Measurements from ENCODE around the gene AIDA. TPM values are rescaled to one million over a fixed set of nuclear protein-coding genes. Genes with fewer than 3 reads are reported as not detected.

The AIDA gene
- polyA plus RNA-seq, 1 of the 3 experiments (the other 2 are of a cell fraction): 20.8 TPM

DNA sequence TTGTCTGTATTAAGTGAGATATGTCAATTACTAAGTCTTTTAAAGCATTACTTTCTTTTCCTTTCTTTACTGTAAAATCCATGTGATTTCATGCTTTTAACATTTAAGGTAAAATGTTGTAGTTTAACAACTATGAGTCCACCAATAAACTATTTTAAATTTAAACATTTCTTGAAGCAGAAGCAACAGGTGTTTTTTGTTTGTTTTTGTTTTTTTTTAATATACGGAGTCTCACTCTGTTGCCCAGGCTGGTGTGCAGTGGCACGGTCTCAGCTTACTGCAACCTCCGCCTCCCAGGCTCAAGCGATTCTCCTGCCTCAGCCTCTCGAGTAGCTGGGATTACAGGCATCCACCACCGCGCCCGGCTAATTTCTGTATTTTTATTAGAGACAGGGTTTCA lies 15.6 kb downstream of the AIDA start:
- Histone ChIP-seq H3K4me3 (ENCODE audit: low read depth in 2 of 2, low read length in 1 of 2) (no peak overlapping the region), H4K20me1 (ENCODE audit: insufficient read depth) (no peaks in the 10 kb centered on the region), H3K4me2 (no peak overlapping the region), H3K9ac (no peak overlapping the region), H3K79me2 (ENCODE audit: insufficient read depth) (peaks cover 53% of the 10 kb centered on the region), H3K27ac (ENCODE audit: low read depth in 2 of 2, low read length in 1 of 2) (no peak overlapping the region), H3K36me3 (replicated peaks in 1 of 2; ENCODE audit: control insufficient read depth in 1 of 2, insufficient read depth in 2 of 2, low read length in 1 of 2) (peaks cover 31 to 61% of the 10 kb centered on the region in 2 experiments), H3F3A (replicated peaks; ENCODE audit: insufficient read depth) (peaks cover 9% of the 10 kb centered on the region), H3K9me2 (no peaks in the 10 kb centered on the region), H3K27me3 (ENCODE audit: insufficient read depth) (no peaks in the 10 kb centered on the region), H3K9me3 (no peaks in the 10 kb centered on the region), H2AFZ (ENCODE audit: low read depth) (no peak overlapping the region), H3K4me1 (ENCODE audit: control insufficient read depth in 1 of 2, insufficient read depth in 2 of 2, low read depth in 1 of 2, low read length in 1 of 2) (peaks cover 0 to 7% of the 10 kb centered on the region in 2 experiments; a peak in 2 of 4 replicates)
- no peak for DNase-seq
- ChIA-PET CTCF (interaction anchor here (1.6 kb wide), 1 partner anchor 13 kb away, joined by 3 read pairs; no protein-coding TSS in a partner anchor), POLR2A (no interaction called here)
- TF ChIP-seq, protein P1, sequence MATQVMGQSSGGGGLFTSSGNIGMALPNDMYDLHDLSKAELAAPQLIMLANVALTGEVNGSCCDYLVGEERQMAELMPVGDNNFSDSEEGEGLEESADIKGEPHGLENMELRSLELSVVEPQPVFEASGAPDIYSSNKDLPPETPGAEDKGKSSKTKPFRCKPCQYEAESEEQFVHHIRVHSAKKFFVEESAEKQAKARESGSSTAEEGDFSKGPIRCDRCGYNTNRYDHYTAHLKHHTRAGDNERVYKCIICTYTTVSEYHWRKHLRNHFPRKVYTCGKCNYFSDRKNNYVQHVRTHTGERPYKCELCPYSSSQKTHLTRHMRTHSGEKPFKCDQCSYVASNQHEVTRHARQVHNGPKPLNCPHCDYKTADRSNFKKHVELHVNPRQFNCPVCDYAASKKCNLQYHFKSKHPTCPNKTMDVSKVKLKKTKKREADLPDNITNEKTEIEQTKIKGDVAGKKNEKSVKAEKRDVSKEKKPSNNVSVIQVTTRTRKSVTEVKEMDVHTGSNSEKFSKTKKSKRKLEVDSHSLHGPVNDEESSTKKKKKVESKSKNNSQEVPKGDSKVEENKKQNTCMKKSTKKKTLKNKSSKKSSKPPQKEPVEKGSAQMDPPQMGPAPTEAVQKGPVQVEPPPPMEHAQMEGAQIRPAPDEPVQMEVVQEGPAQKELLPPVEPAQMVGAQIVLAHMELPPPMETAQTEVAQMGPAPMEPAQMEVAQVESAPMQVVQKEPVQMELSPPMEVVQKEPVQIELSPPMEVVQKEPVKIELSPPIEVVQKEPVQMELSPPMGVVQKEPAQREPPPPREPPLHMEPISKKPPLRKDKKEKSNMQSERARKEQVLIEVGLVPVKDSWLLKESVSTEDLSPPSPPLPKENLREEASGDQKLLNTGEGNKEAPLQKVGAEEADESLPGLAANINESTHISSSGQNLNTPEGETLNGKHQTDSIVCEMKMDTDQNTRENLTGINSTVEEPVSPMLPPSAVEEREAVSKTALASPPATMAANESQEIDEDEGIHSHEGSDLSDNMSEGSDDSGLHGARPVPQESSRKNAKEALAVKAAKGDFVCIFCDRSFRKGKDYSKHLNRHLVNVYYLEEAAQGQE (IDR thresholded peaks at IDR 0.05; ENCODE audit: low read depth, low read length): no peak
- TF ChIP-seq, protein P2, sequence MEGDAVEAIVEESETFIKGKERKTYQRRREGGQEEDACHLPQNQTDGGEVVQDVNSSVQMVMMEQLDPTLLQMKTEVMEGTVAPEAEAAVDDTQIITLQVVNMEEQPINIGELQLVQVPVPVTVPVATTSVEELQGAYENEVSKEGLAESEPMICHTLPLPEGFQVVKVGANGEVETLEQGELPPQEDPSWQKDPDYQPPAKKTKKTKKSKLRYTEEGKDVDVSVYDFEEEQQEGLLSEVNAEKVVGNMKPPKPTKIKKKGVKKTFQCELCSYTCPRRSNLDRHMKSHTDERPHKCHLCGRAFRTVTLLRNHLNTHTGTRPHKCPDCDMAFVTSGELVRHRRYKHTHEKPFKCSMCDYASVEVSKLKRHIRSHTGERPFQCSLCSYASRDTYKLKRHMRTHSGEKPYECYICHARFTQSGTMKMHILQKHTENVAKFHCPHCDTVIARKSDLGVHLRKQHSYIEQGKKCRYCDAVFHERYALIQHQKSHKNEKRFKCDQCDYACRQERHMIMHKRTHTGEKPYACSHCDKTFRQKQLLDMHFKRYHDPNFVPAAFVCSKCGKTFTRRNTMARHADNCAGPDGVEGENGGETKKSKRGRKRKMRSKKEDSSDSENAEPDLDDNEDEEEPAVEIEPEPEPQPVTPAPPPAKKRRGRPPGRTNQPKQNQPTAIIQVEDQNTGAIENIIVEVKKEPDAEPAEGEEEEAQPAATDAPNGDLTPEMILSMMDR (IDR thresholded peaks at IDR 0.05): no peak
- TF ChIP-seq, protein P3, sequence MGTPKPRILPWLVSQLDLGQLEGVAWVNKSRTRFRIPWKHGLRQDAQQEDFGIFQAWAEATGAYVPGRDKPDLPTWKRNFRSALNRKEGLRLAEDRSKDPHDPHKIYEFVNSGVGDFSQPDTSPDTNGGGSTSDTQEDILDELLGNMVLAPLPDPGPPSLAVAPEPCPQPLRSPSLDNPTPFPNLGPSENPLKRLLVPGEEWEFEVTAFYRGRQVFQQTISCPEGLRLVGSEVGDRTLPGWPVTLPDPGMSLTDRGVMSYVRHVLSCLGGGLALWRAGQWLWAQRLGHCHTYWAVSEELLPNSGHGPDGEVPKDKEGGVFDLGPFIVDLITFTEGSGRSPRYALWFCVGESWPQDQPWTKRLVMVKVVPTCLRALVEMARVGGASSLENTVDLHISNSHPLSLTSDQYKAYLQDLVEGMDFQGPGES (IDR thresholded peaks at IDR 0.05; ENCODE audit: low read depth, low read length): no peak
- 96% methylated on average over 8 of the region's 8 CpGs for WGBS (ENCODE audit: low lambda C conversion rate)

DNA sequence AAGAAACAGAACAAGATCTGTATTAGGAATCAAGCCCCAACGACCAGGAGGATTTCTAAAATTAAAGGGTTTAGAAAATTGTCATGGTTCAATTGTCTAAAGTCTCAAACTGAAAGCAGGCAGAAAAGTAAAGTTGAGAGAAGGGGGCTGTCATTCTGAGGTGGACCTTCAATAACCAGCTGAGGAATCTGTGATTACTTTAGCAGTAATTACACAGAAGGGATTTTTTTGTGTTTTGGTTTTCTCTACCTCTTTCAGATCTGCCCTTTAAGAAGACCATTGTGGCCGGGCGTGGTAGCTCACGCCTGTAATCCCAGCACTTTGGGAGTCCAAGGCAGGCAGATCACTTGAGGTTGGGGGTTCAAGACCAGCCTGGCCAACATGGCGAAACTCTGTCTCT lies 17.4 kb downstream of the AIDA start:
- no peak overlapping the region for H3K4me2 ChIP-seq
- H3F3A ChIP-seq (replicated peaks; ENCODE audit: insufficient read depth): peaks cover 12% of the 10 kb centered on the region
- H4K20me1 ChIP-seq (ENCODE audit: insufficient read depth): no peaks in the 10 kb centered on the region
- ChIA-PET POLR2A (no interaction called here), CTCF (interaction anchor here (1.2 kb wide), 1 partner anchor 9 kb away, joined by 3 read pairs; no protein-coding TSS in a partner anchor)
- H2AFZ ChIP-seq (ENCODE audit: low read depth): no peak overlapping the region
- H3K9me2 ChIP-seq: no peaks in the 10 kb centered on the region
- H3K27me3 ChIP-seq (ENCODE audit: insufficient read depth): no peaks in the 10 kb centered on the region
- H3K9me3 ChIP-seq: no peaks in the 10 kb centered on the region
- H3K27ac ChIP-seq (ENCODE audit: low read depth in 2 of 2, low read length in 1 of 2): no peak overlapping the region
- H3K9ac ChIP-seq: no peak overlapping the region
- peaks cover 42% of the 10 kb centered on the region for H3K79me2 ChIP-seq (ENCODE audit: insufficient read depth)
- no peak for DNase-seq
- peaks cover 0 to 7% of the 10 kb centered on the region in 2 experiments; a peak in 2 of 4 replicates for H3K4me1 ChIP-seq (ENCODE audit: control insufficient read depth in 1 of 2, insufficient read depth in 2 of 2, low read depth in 1 of 2, low read length in 1 of 2)
- WGBS (ENCODE audit: low lambda C conversion rate): 90% methylated on average over 5 of the region's 5 CpGs
- no peak overlapping the region for H3K4me3 ChIP-seq (ENCODE audit: low read depth in 2 of 2, low read length in 1 of 2)
- H3K36me3 ChIP-seq (replicated peaks in 1 of 2; ENCODE audit: control insufficient read depth in 1 of 2, insufficient read depth in 2 of 2, low read length in 1 of 2): peaks cover 36 to 58% of the 10 kb centered on the region in 2 experiments
- TF ChIP-seq SMC3 (IDR thresholded peaks at IDR 0.05; ENCODE audit: low read depth, low read length) (no peak), TCF12 (IDR thresholded peaks at IDR 0.05) (no peak), RAD21 (IDR thresholded peaks at IDR 0.05; ENCODE audit: low read length) (no peak), RFX5 (IDR thresholded peaks at IDR 0.05; ENCODE audit: low read length) (no peak), ELF1 (IDR thresholded peaks at IDR 0.05) (no peak), MEF2A (IDR thresholded peaks at IDR 0.05; ENCODE audit: borderline replicate concordance, low read depth) (no peak), SIN3A (IDR thresholded peaks at IDR 0.05; ENCODE audit: borderline replicate concordance, low read depth, low read length) (no peak), FOSL2 (IDR thresholded peaks at IDR 0.05; ENCODE audit: borderline replicate concordance, low read depth) (no peak), RCOR1 (IDR thresholded peaks at IDR 0.05; ENCODE audit: low read length) (no peak), NFIC (IDR thresholded peaks at IDR 0.05; ENCODE audit: borderline replicate concordance) (no peak), CHD2 (IDR thresholded peaks at IDR 0.05; ENCODE audit: low read length, partially characterized antibody) (no peak), NRF1 (IDR thresholded peaks at IDR 0.05; ENCODE audit: low read depth, low read length) (no peak), JUND (IDR thresholded peaks at IDR 0.05) (no peak), YY1 (IDR thresholded peaks at IDR 0.05; ENCODE audit: low read depth) (no peak)
- TF ChIP-seq, protein P4, sequence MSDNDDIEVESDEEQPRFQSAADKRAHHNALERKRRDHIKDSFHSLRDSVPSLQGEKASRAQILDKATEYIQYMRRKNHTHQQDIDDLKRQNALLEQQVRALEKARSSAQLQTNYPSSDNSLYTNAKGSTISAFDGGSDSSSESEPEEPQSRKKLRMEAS (IDR thresholded peaks at IDR 0.05; ENCODE audit: low read depth): no peak
- TF ChIP-seq, protein P5, sequence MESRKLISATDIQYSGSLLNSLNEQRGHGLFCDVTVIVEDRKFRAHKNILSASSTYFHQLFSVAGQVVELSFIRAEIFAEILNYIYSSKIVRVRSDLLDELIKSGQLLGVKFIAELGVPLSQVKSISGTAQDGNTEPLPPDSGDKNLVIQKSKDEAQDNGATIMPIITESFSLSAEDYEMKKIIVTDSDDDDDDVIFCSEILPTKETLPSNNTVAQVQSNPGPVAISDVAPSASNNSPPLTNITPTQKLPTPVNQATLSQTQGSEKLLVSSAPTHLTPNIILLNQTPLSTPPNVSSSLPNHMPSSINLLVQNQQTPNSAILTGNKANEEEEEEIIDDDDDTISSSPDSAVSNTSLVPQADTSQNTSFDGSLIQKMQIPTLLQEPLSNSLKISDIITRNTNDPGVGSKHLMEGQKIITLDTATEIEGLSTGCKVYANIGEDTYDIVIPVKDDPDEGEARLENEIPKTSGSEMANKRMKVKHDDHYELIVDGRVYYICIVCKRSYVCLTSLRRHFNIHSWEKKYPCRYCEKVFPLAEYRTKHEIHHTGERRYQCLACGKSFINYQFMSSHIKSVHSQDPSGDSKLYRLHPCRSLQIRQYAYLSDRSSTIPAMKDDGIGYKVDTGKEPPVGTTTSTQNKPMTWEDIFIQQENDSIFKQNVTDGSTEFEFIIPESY (IDR thresholded peaks at IDR 0.05; ENCODE audit: borderline replicate concordance, low read depth): no peak
- TF ChIP-seq, protein P3 (IDR thresholded peaks at IDR 0.05; ENCODE audit: low read depth, low read length): no peak
